Fibroblast of mammary gland (primary cell): ENCODE results near the gene SMAD1.
A peak's percentile ranks its signal among the peaks of the same experiment; 100 is the strongest.
"Not testable (repeated sequence)": the region's sequence is repeated elsewhere in the genome, so short reads cannot be mapped to it uniquely, and the experiment has no call there.

Experiments used
- DNase-seq: peaks from one replicate; pipeline ENCODE4 v3.0.0-alpha.2; 2010; ENCODE audit warnings: low read depth
- H3K4me3 ChIP-seq: 2 replicates; pipeline ENCODE4 v1.5.1; 2011; ENCODE audit warnings: low read depth, mild to moderate bottlenecking, low read length, moderate library complexity; ENCODE audit not compliant: control insufficient read depth
- TF ChIP-seq, protein P1 (sequence below): conservative IDR thresholded peaks from 2 replicates; pipeline ENCODE4 v1.5.1; 2011; ENCODE audit warnings: low read depth, low read length, inconsistent platforms; ENCODE audit not compliant: control insufficient read depth, insufficient read depth

Gene SMAD1

DNA sequence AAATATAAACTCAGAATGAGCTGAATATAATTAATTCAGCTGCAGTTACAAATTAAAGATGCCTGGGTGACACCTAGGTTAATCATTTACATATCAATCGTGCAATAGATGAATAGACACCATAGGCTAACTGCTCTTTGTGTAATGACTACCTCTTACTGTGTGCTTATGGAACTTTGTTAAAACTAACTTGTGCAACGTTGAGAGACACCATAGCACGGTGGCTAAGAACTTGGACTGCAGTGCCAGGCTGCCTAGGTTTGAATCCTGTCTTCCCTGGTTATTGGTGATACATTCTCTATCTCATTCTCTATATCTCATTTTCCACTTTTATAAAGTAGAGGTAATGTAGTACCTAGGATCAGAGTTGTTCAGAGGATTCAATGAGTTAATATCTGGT, 46.9 kb downstream of the SMAD1 start:
- DNase-seq, result no peak
- TF ChIP-seq, protein P1, sequence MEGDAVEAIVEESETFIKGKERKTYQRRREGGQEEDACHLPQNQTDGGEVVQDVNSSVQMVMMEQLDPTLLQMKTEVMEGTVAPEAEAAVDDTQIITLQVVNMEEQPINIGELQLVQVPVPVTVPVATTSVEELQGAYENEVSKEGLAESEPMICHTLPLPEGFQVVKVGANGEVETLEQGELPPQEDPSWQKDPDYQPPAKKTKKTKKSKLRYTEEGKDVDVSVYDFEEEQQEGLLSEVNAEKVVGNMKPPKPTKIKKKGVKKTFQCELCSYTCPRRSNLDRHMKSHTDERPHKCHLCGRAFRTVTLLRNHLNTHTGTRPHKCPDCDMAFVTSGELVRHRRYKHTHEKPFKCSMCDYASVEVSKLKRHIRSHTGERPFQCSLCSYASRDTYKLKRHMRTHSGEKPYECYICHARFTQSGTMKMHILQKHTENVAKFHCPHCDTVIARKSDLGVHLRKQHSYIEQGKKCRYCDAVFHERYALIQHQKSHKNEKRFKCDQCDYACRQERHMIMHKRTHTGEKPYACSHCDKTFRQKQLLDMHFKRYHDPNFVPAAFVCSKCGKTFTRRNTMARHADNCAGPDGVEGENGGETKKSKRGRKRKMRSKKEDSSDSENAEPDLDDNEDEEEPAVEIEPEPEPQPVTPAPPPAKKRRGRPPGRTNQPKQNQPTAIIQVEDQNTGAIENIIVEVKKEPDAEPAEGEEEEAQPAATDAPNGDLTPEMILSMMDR, result no peak
- H3K4me3 ChIP-seq, result no peak overlapping the region

DNA sequence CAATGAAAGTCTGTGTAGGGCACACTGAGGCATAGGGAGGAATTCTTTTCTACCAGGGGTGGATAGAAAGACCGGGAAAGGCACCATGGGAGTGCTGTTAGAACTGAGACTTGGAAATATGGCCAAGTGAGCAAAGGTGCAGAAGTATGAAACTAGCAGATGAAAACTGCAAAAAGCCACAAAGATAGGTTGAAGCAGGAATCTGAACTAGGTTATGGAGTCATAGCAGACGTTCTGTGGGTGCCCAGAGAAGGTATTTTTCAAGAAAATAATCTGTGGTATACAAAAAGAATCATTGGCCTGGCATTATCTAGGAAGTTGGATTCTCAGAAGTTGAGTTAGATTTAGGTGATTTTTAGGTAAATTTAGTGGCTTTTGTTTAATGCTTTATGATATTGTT, 48.5 kb downstream of the SMAD1 start:
- H3K4me3 ChIP-seq, result no peak overlapping the region
- no peak for DNase-seq
- TF ChIP-seq, protein P1, result no peak

DNA sequence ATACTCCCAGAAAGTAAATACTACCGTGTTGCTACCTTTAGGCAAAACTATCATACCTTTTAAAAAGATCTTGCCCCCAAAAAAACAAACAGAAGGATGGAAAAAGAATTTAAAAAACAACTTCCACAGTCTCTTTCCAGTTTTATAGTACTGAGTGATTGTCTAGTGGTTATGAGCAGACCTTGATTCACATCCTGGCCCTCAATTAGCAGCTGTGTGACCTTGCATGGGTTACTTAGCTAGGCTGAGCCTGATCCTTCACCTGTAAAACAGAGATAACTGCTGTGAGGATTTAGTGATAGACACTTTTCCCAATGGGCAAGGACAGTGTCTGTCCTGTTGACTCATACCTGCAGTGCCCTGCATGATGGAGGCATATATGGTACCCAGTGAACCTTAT, 49.0 kb downstream of the SMAD1 start:
- TF ChIP-seq, protein P1, result no peak
- no peak for DNase-seq
- no peak overlapping the region for H3K4me3 ChIP-seq

DNA sequence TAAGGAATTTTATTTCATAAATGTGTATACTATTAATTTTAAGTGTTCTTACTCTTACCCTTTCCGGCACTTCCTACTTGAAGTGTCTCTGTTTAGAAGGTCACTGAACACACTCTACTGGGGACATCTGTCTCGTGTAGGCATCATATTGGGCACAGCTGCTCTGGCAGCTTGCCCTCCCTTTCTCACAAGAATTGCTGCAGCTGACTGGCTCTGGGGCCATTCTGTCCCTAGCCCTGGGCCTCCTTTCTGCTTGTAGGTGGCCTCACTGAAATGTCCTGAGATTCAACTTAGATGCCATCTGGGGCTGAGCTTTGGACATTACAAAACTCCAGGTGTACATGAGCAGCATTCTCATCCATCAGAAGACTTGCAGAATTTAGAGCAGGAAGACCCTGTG, 49.6 kb downstream of the SMAD1 start:
- TF ChIP-seq, protein P1, result no peak
- H3K4me3 ChIP-seq, result no peak overlapping the region
- no peak for DNase-seq

DNA sequence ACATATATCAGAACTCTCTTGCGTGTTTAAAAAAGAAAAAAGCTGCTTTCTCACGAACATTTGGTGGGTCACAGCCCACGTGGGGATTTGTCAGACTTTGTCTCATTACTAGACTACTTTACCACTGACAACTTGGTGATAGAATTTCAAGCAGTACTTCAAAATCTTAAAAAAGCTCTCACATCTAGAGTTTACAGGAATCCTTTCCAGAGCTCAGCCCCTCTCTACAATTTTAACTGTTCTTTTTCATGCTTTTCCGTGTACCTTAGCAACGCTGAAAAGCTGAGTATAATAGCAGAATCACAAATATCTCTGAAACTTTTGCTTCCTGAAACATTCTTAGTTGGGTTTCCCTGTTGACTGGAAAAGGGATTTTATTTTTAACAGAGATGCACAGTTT, 50.2 kb downstream of the SMAD1 start:
- DNase-seq, result no peak
- TF ChIP-seq, protein P1, result no peak
- H3K4me3 ChIP-seq, result no peak overlapping the region

DNA sequence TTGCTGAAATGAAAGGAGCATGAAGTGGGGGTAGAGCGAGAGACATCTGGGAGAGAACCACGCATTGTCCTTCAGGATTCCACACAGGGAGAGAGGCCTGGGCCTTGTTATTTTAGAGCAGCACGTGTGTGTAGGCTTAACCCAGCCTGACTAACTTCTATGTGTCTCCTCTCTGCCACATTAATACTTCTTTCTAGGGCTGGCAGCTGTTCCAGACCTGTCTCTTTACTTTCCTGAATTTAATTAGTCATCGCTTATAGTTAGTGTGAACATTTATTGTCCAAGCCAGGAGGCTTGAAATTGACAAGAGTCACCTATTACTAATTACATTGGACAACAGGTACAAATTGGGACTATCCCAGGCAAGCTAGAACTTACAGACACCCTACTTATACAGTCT, 51.3 kb downstream of the SMAD1 start:
- TF ChIP-seq, protein P1, result no peak

DNA sequence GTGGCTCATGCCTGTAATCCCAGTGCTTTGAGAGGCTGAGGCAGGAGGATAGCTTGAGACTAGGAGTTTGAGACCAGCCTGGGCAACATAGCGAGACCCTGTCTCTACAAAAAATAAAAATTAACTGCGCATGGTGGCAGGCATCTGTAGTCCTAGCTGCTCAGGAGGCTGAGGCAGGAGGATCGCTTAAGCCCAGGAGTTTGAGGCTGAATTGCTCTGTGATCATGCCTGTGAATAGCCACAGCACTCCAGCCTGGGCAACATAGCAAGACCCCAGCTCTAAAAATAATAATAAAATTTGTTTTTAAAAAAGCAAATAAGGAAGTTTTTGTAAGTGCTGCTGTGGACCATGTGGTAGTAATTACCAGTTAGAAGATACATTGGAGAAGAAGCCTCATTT, 51.8 kb downstream of the SMAD1 start:
- DNase-seq, result not testable (repeated sequence)

More for the DNA sequence above, 51.3 kb downstream of the SMAD1 start:
- H3K4me3 ChIP-seq, result no peak overlapping the region
- peak; percentile 13 for DNase-seq

DNA sequence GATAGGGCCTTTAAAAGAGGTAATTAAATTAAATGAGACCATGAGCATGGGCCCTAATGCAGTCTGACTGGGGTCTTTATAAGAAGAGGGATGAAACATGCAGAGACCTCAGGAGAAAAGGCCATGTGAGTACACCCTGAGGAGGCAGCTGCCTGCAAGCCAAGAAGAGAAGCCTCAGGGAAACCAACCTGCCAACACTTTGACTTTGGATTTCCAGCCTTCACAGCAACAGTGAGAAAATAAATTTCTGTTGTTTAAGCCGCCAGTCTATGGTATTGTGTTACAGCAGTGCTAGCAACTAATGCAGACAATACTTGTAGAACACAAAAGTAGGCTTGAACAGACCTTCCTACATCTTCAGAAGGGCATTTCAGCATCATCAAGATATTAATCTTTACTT, 52.3 kb downstream of the SMAD1 start:
- DNase-seq, result no peak
- no peak overlapping the region for H3K4me3 ChIP-seq
- TF ChIP-seq, protein P1, result no peak

More for the DNA sequence above, 51.8 kb downstream of the SMAD1 start:
- H3K4me3 ChIP-seq, result not testable (repeated sequence)
